Endodermal cell (in vitro differentiated cells): ENCODE data around the gene DBNDD1. TPM values are rescaled to one million over a fixed set of nuclear protein-coding genes. Genes with fewer than 3 reads are reported as not detected.

Experiments used
- DNase-seq: peaks from one replicate; pipeline ENCODE4 v3.0.0-alpha.2; 2017
- H3K27ac ChIP-seq: 2 replicates; pipeline ENCODE4 v1.5.1; 2013; ENCODE audit warnings: mild to moderate bottlenecking, low read depth, low read length, moderate library complexity
- H3K27me3 ChIP-seq: 2 replicates; pipeline ENCODE4 v1.6.1; 2013; ENCODE audit warnings: mild to moderate bottlenecking, low read length, moderate library complexity; ENCODE audit not compliant: insufficient read depth, control insufficient read depth, poor library complexity, severe bottlenecking
- H3K36me3 ChIP-seq: 2 replicates; pipeline ENCODE4 v1.7.0; 2013; ENCODE audit warnings: mild to moderate bottlenecking, low read length, moderate library complexity; ENCODE audit not compliant: control insufficient read depth, insufficient read depth
- H3K4me1 ChIP-seq: one replicate; pipeline ENCODE4 v1.7.0; 2013; ENCODE audit warnings: low read length; ENCODE audit not compliant: control insufficient read depth, insufficient read depth
- H3K4me3 ChIP-seq: 2 replicates; pipeline ENCODE4 v1.5.1; 2013; ENCODE audit warnings: mild to moderate bottlenecking, low read length, moderate library complexity
- H3K9ac ChIP-seq: 2 replicates; pipeline ENCODE4 v1.6.1; 2013; ENCODE audit warnings: mild to moderate bottlenecking, low read length, moderate library complexity; ENCODE audit not compliant: poor library complexity, severe bottlenecking; ENCODE audit errors: extremely low read depth
- H3K9me3 ChIP-seq: 2 replicates; pipeline ENCODE4 v1.6.1; 2013; ENCODE audit warnings: mild to moderate bottlenecking, low read length, moderate library complexity; ENCODE audit not compliant: control insufficient read depth
- H3K27ac Mint-ChIP-seq: 2 replicates; pipeline ENCODE4 v1.8.0; 2020; ENCODE audit warnings: mixed read lengths
- H3K27me3 Mint-ChIP-seq: 2 replicates; pipeline ENCODE4 v1.8.0; 2021; ENCODE audit warnings: mild to moderate bottlenecking, mixed read lengths; ENCODE audit not compliant: insufficient read depth
- H3K36me3 Mint-ChIP-seq: 2 replicates; pipeline ENCODE4 v1.8.0; 2020; ENCODE audit warnings: low read depth, mixed read lengths
- H3K4me1 Mint-ChIP-seq: 2 replicates; pipeline ENCODE4 v1.8.0; 2020; ENCODE audit warnings: mixed read lengths
- H3K4me3 Mint-ChIP-seq: 2 replicates; pipeline ENCODE4 v1.8.0; 2020; ENCODE audit warnings: mild to moderate bottlenecking, moderate library complexity, mixed read lengths
- H3K9me3 Mint-ChIP-seq: 2 replicates; pipeline ENCODE4 v1.8.0; 2020; ENCODE audit warnings: mild to moderate bottlenecking, mixed read lengths
- CTCF ChIP-seq: fragments of 200-600 bp; sonication (generic); conservative IDR thresholded peaks from 2 replicates; pipeline ENCODE4 v1.5.0; 2021; ENCODE audit warnings: antibody characterized with exemption, mild to moderate bottlenecking
- WGBS, 2 experiments: methylation state at CpG; one replicate each; pipeline versions ENCODE4 v1.1.5 to v1.1.7; 2013; ENCODE audit warnings: missing lambda C conversion rate in 2 of 2, mixed read lengths in 1 of 2; ENCODE audit not compliant: insufficient coverage in 1 of 2, insufficient read length in 1 of 2; 5-methylcytosine and 5-hydroxymethylcytosine counted together
- total RNA-seq, 2 donors: library from RNA; stranded (reverse); fragmentation: NEBNext Ultra II Directional in 1 of 2; extraction: Animal tissue kit (Norgen Biotek cat#: 25700) in 1 of 2; gene quantifications; 2 replicates in 1 of 2; 3 replicates in 1 of 2; pipeline ENCODE4 v1.2.1, GENCODE V29; 2021

DBNDD1 gene
- total RNA-seq, 2 donors from 2014 or later, result 31.5 to 32.5 TPM

GRCh38 chr16:89994389-89994720 lies 24.9 kb downstream of the DBNDD1 start:
- H3K9me3 ChIP-seq, result peaks cover 35% of the 10 kb centered on the region
- H3K4me1 ChIP-seq, result no peaks in the 10 kb centered on the region
- no peaks in the 10 kb centered on the region for H3K27me3 Mint-ChIP-seq
- H3K27ac ChIP-seq, result peak overlapping the region; percentile 87
- peaks cover 77% of the 10 kb centered on the region for H3K36me3 ChIP-seq
- no peak for DNase-seq
- peak overlapping the region; percentile 96 for H3K27ac Mint-ChIP-seq
- H3K36me3 Mint-ChIP-seq, result peaks cover 78% of the 10 kb centered on the region
- no peak overlapping the region for H3K4me3 Mint-ChIP-seq
- peak overlapping the region; percentile 38 for H3K4me3 ChIP-seq
- H3K9ac ChIP-seq, result no peak overlapping the region
- no peaks in the 10 kb centered on the region for H3K4me1 Mint-ChIP-seq
- peaks cover 31% of the 10 kb centered on the region for H3K9me3 Mint-ChIP-seq
- WGBS, 2 experiments, result 97 to 98% methylated on average over 7 of the region's 7 CpGs
- no peak for TF ChIP-seq CTCF
- no peaks in the 10 kb centered on the region for H3K27me3 ChIP-seq

GRCh38 chr16:89993971-89994370 lies 25.3 kb downstream of the DBNDD1 start:
- Mint-ChIP-seq H3K4me1 (no peaks in the 10 kb centered on the region), H3K36me3 (peaks cover 82% of the 10 kb centered on the region), H3K9me3 (peaks cover 31% of the 10 kb centered on the region), H3K4me3 (no peak overlapping the region), H3K27ac (peak overlapping the region; percentile 96), H3K27me3 (no peaks in the 10 kb centered on the region)
- H3K4me1 ChIP-seq, result no peaks in the 10 kb centered on the region
- no peak for DNase-seq
- TF ChIP-seq CTCF, result no peak
- H3K4me3 ChIP-seq, result peak overlapping the region; percentile 38
- H3K9ac ChIP-seq, result no peak overlapping the region
- H3K27me3 ChIP-seq, result no peaks in the 10 kb centered on the region
- H3K36me3 ChIP-seq, result peaks cover 79% of the 10 kb centered on the region
- H3K9me3 ChIP-seq, result peaks cover 35% of the 10 kb centered on the region
- no peak overlapping the region for H3K27ac ChIP-seq
- 92 to 94% methylated on average over 7 of the region's 7 CpGs for WGBS, 2 experiments

GRCh38 chr16:89993377-89993776 lies 25.9 kb downstream of the DBNDD1 start:
- Mint-ChIP-seq H3K4me1 (no peaks in the 10 kb centered on the region), H3K27ac (peak overlapping the region; percentile 96), H3K36me3 (peaks cover 81% of the 10 kb centered on the region), H3K4me3 (no peak overlapping the region), H3K9me3 (peaks cover 31% of the 10 kb centered on the region), H3K27me3 (no peaks in the 10 kb centered on the region)
- Histone ChIP-seq H3K27me3 (no peaks in the 10 kb centered on the region), H3K4me1 (no peaks in the 10 kb centered on the region), H3K4me3 (no peak overlapping the region), H3K9ac (no peak overlapping the region), H3K27ac (no peak overlapping the region), H3K36me3 (peaks cover 76% of the 10 kb centered on the region), H3K9me3 (peaks cover 35% of the 10 kb centered on the region)
- 100% methylated on average over 3 to 4 of the region's 4 CpGs for WGBS, 2 experiments
- no peak for DNase-seq
- no peak for TF ChIP-seq CTCF
